GM20000 (cell line): ENCODE results near the gene ABCB9.
"Not testable (repeated sequence)": the region's sequence is repeated elsewhere in the genome, so short reads cannot be mapped to it uniquely, and the experiment has no call there.

Experiments
- DNase-seq: peaks from one replicate; pipeline ENCODE4 v3.0.0; 2012; ENCODE audit warnings: low spot score
- TF ChIP-seq, protein P1 (sequence below): IDR thresholded peaks from 2 replicates; pipeline ENCODE4 v1.5.1; 2012; ENCODE audit warnings: mild to moderate bottlenecking, control low read depth; ENCODE audit errors: extremely low read depth, missing control alignments

The ABCB9 gene

DNA sequence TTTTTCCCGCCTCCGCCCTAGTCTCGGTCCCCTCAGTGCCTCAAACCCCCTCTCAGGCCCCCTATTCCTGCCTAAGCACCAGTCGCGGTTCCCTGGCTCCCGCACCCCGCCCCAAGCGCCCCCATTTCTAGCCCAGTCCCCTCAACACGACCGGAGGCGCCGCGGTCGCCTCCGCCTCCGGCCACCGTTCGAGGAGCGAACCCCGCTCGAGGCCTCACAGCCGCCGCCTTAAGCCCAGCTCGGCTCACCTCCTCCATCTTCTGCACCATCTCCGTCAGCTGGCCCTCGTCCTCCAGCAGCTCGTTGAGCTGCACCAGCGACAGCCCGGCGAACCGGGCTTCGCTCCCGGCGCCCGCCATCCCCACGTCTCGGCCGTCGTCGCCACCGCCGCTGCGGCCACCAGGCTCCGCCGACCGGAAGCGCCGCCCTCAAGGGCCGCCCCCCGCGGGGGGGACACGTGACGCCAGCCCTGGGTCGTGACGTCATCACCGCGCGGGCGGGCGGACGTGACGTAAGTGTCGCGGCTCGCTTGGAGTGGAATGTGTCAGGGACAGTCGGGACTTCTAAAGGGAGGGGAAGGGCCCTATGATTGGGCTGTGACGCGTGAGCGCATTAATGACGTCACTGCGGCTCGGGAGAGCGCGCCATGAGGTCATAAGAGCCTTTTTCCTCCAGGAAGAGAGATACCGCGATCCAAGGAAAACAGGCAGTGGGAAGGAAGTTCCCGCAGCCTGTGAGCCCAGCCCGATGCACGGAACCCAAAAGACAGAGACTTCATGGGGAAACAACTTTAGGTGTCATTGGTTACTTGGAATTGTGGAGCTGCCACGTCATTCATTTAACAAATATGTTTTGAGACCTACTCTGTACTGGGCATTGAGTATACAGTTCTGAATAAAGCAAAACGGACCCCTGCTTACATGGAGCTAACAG lies 70.3 kb downstream of the ABCB9 start, which contains the start of gene VPS37B:
VPS37B (minus strand) TSS at position 421 of the 933 bp plus-strand sequence; CDS start at position 359, 62 bp downstream.
- peak; percentile 92 for DNase-seq

DNA sequence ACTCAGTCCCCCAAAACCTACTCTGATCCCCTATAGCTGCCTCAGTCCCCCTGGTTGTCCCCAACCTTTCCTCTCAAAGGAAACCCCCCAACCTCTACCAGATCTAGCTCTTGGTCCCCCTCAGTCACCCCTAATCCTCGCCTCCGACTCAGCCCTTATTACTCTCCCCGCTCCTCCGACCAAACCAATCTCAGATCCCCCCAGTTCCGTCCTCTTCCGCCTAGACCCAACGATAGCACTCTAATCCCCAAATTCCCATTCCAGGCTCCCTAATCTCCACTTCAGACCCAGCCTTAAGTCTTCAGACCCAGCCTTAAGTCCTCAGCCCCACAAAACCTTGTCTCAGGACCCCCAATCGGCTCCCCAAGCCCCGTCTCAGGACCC lies 71.0 kb downstream of the ABCB9 start:
- TF ChIP-seq, protein P1, sequence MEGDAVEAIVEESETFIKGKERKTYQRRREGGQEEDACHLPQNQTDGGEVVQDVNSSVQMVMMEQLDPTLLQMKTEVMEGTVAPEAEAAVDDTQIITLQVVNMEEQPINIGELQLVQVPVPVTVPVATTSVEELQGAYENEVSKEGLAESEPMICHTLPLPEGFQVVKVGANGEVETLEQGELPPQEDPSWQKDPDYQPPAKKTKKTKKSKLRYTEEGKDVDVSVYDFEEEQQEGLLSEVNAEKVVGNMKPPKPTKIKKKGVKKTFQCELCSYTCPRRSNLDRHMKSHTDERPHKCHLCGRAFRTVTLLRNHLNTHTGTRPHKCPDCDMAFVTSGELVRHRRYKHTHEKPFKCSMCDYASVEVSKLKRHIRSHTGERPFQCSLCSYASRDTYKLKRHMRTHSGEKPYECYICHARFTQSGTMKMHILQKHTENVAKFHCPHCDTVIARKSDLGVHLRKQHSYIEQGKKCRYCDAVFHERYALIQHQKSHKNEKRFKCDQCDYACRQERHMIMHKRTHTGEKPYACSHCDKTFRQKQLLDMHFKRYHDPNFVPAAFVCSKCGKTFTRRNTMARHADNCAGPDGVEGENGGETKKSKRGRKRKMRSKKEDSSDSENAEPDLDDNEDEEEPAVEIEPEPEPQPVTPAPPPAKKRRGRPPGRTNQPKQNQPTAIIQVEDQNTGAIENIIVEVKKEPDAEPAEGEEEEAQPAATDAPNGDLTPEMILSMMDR: no peak
- DNase-seq: no peak

More for the DNA sequence above, 70.3 kb downstream of the ABCB9 start, which contains the start of gene VPS37B:
- TF ChIP-seq, protein P1: no peak

DNA sequence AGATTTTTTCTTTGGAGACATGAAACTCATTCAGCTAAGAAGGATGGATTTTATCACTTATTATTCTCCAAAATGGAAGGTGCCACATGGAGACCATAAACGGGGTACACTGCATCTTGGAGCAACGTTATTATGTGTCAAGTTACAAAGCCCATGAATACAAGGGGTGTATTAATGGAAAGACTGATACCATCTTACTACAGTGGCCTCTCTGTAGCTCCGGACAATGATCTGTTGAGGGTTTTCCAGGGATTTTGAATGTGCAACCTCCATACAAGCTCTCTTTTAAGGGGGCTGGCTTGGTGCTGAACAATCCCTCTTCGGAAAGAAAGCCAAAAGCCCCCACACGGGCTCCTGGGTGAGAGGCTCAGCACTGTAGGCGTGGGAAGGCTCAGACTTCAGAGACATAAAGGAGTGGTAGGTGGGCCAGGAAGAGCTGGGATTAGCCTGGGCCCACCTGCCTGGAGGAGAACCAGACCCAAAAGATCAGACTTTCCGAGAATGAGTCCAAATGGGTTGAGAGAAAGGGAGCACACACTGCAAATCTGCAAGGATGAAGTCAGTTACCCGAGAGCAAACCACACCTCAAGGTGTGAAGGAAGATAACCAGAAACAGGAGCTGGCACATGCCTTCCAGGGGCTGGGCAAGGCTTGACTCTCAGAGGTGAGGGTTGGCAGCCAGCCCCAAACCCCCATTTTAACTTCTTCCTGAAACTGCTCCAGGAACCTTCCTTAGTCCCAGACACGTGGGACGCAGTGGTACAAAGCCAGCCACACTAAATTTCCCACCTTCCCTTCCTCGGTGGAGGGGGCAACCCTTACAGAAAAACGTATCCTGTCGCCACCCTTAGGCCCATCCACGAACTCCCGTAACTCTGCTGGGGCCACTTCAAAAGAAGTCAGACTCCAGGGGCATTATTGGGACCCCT lies 71.8 kb downstream of the ABCB9 start:
- TF ChIP-seq, protein P1: no peak
- DNase-seq: no peak

DNA sequence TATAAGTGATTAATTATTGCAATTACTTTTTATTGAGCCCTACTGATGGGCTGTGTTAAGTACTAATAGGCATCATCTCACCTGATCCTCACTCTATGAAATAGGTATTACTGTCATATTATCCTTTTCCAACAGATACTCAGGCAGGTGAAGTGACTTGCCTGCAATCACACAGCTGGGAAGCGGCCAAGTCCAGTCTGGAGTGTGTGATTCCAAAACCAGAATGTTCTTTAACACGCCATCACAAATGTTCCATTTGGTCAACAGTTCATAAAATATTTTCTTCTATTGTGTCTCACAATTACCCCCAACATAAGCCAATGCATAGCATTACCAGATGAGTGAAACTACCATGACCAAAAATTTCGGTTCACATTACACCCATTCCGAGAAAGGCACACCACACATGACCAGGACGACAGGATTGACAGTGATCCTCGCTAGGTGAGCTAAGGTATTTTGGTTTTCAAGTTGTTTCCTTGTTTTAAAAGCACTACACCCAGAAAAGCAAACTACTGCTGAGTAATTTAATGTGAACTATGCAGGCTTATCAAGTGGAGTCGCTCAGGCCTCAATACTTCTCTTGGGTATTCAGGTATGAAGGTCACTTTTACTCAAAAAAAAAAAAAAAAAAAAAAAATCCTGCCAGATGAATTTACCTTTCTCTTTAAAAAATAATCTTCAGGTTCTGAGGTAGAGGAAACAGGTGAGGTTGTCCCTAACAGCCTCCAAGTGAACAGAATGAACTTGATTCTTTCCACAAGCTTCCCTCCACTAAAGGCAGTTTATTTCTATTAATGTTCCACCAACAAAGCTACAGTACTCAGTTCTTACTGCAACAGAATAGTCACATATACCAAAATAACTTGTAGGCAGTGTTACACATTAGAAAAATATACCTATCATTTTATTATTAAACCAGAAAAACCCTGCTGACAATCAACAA lies 72.8 kb downstream of the ABCB9 start:
- no peak for DNase-seq
- TF ChIP-seq, protein P1: no peak

DNA sequence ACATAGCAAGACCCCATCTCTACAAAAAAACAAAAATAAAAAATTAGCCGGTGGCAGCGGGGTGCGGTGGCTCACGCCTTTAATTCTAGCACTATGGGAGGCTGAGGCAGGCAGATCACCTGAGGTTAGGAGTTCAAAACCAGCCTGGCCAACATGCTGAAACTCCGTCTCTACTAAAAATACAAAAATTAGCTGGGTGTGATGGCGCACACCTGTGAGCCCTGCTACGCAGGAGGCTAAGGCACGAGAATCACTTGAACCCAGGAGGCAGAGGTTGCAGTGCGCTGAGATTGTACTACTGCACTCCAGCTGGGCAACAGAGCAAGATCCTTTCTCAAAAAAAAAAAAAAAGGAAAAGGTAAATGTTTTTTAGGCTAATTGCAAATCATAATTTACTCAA lies 73.5 kb downstream of the ABCB9 start:
- not testable (repeated sequence) for DNase-seq

DNA sequence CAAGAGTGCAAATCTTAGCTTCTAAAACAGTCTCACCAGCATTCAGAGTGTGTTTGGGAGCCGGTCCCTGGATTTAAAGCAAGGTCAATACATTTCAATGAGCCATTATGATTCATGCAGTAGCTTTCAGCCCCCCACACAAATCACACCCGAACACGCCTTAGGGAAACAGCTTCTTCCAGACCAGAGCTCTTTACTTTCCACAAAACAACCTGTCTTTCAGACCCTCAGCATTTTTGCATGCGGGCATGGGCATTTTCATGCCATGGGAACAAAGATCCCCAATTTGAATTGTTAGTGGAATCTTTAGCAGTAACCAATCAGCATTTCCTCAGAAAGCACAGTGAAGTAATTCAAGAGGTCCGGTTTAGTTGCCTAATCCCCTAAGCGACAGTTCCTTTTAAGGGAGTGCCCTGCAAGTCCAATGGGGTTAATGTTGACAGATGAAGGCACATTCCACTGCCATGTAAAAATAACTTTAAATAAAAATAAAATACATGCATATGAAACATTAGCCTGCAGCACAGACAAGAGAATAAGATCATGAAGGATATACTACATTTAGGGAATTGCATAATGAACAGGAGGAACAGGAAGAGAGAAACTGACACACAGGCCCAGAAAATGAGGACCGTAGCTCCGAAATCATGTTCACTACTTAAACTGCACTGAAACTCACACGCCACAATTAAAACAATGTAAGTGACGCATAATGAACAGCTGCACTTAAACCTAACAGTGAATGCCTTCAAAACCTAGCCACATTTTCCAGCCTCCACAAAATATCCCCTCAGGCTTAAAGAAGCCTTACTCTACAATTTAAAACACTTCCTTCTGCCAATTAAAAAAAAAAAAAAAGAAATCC lies 74.4 kb downstream of the ABCB9 start:
- TF ChIP-seq, protein P1: no peak
- DNase-seq: no peak
